GM12878 (cell line): ENCODE measurements around the gene PSAP. TPM values are rescaled to one million over a fixed set of nuclear protein-coding genes. Genes with fewer than 3 reads are reported as not detected.
A peak's percentile ranks its signal among the peaks of the same experiment; 100 is the strongest.

Experiments used
- BHLHE40 ChIP-seq, 2 experiments: fragments of 450-650 bp in 1 of 2; IDR thresholded peaks; 2 replicates each; pipeline ENCODE4 v1.6.1; 2011 to 2017; ENCODE audit warnings: low read depth in 2 of 2, borderline replicate concordance in 1 of 2, improper control_type of control experiment in 1 of 2, low read length in 1 of 2, mild to moderate bottlenecking in 1 of 2
- CEBPB ChIP-seq, 2 experiments: fragments of 150-350 bp in 1 of 2; IDR thresholded peaks; 2 replicates each; pipeline ENCODE4 v1.6.1; 2012 to 2014; ENCODE audit warnings: low read depth in 2 of 2, low read length in 2 of 2, borderline replicate concordance in 1 of 2, inconsistent platforms in 1 of 2
- JUNB ChIP-seq: IDR thresholded peaks from 2 replicates; pipeline ENCODE4 v1.6.1; 2016; ENCODE audit warnings: antibody characterized with exemption, mild to moderate bottlenecking
- NFXL1 ChIP-seq: fragments of 450-650 bp; IDR thresholded peaks from 2 replicates; pipeline ENCODE4 v1.6.1; 2017; ENCODE audit warnings: antibody characterized with exemption, mild to moderate bottlenecking, borderline replicate concordance
- RBBP5 ChIP-seq: fragments of 200-600 bp; sonication (generic); conservative IDR thresholded peaks from 2 replicates; pipeline ENCODE4 v1.6.1; 2016
- SMAD1 ChIP-seq: fragments of 450-650 bp; IDR thresholded peaks from 2 replicates; pipeline ENCODE4 v1.6.1; 2018; ENCODE audit warnings: mild to moderate bottlenecking, low read depth; ENCODE audit not compliant: partially characterized antibody
- TBL1XR1 ChIP-seq: IDR thresholded peaks from 2 replicates; pipeline ENCODE4 v1.6.1; 2012; ENCODE audit warnings: low read depth, low read length, improper control_type of control experiment
- ZNF217 ChIP-seq: fragments of 450-650 bp; IDR thresholded peaks from 2 replicates; pipeline ENCODE4 v1.6.1; 2017; ENCODE audit warnings: antibody characterized with exemption, mild to moderate bottlenecking
- polyA plus RNA-seq, 11 experiments: library from polyadenylated mRNA; depleted of rRNA in 4 of 11; unstranded in 6 of 11; stranded (reverse) in 5 of 11; fragments of >200 nt; fragmentation: Nextera tagmentation in 4 of 11; fragmentation: Illumina TruSeq in 1 of 11; extraction: Ambion mirVana in 4 of 11; extraction: Trizol in 1 of 11; gene quantifications; 1 replicate in 1 of 11; 2 replicates in 10 of 11; pipeline versions ENCODE4 v1.2.1 to v1.2.3, GENCODE V29; 2011 to 2016; ENCODE audit warnings: inconsistent platforms in 2 of 11, missing spikeins in 2 of 11, low read depth in 1 of 11
- total RNA-seq, 4 experiments: library from RNA; depleted of rRNA in 3 of 4; stranded (reverse); fragments of >200 nt in 3 of 4; fragmentation: Illumina TruSeq in 1 of 4; extraction: Trizol in 1 of 4; gene quantifications; 2 replicates each; pipeline versions ENCODE4 v1.2.1 to v1.2.3, GENCODE V29; 2013 to 2021
- TF ChIP-seq, protein P1 (sequence below): fragments of 150-350 bp; IDR thresholded peaks from 2 replicates; pipeline ENCODE4 v1.6.1; 2016; ENCODE audit warnings: low read depth, low read length
- TF ChIP-seq, protein P2 (sequence below): fragments of 450-650 bp; IDR thresholded peaks from 2 replicates; pipeline ENCODE4 v1.6.1; 2017; ENCODE audit warnings: mild to moderate bottlenecking, moderate library complexity
- TF ChIP-seq, protein P3 (sequence below): fragments of 450-650 bp; IDR thresholded peaks from 2 replicates; pipeline ENCODE4 v1.6.1; 2018; ENCODE audit warnings: mild to moderate bottlenecking, low read depth, moderate library complexity; ENCODE audit not compliant: partially characterized antibody
- TF ChIP-seq, protein P4 (sequence below): IDR thresholded peaks from 2 replicates; pipeline ENCODE4 v1.6.1; 2012; ENCODE audit warnings: mild to moderate bottlenecking, low read depth, low read length
- TF ChIP-seq, protein P5 (sequence below): IDR thresholded peaks from 2 replicates; pipeline ENCODE4 v1.6.1; 2011; ENCODE audit warnings: borderline replicate concordance, low read depth, mild to moderate bottlenecking, moderate library complexity, low read length; ENCODE audit not compliant: insufficient read depth, poor library complexity, severe bottlenecking

The PSAP gene
- total and polyA plus RNA-seq, 10 of the 15 experiments (the other 5 are each of a cell fraction or from before 2014, with no cell fraction given) = 178 to 336 (median 286) TPM

DNA sequence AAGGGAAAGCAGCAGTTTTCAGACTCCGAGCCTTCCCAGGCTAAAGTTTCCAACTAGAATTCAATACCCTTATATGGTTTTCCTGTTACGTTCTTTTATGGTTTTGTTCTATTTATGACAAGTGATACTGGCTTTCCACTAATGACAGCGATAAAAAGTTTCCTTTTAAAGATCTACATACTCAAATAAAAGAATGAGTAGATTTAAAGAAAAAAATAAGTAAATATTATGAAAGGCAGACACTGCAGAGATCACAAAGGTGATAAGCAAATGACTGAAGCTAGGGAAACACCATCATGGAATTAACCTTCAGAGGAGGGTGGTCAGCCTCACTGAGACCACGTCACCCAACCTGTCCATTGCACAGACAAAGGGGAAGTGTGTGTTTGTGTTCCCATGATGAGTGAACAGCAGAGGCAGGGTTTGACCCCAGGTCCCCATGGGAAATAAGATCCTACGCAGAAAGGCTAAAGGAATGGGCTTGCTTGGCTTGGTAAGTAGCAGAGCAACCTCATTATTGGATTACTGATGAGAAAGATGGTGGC, 81.7 kb downstream of the PSAP start (continued):
- TF ChIP-seq TBL1XR1 (no peak), JUNB (peak; percentile 37; the same call in 1 of the 2 replicates), RBBP5 (0 out of 2 replicates have a peak, but pooled peaks have one; percentile 79), BHLHE40 (IDR thresholded peaks at IDR 0.05; ENCODE audit: borderline replicate concordance in 1 of 2, low read depth in 2 of 2, low read length in 1 of 2) (peak; percentile 18 to 27; a peak in 1 of 4 replicates), SMAD1 (peak; percentile 85), NFXL1 (no peak), CEBPB (IDR thresholded peaks at IDR 0.05; ENCODE audit: borderline replicate concordance in 1 of 2, low read depth in 2 of 2, low read length in 2 of 2) (no peak), ZNF217 (no peak)
- TF ChIP-seq, protein P1, sequence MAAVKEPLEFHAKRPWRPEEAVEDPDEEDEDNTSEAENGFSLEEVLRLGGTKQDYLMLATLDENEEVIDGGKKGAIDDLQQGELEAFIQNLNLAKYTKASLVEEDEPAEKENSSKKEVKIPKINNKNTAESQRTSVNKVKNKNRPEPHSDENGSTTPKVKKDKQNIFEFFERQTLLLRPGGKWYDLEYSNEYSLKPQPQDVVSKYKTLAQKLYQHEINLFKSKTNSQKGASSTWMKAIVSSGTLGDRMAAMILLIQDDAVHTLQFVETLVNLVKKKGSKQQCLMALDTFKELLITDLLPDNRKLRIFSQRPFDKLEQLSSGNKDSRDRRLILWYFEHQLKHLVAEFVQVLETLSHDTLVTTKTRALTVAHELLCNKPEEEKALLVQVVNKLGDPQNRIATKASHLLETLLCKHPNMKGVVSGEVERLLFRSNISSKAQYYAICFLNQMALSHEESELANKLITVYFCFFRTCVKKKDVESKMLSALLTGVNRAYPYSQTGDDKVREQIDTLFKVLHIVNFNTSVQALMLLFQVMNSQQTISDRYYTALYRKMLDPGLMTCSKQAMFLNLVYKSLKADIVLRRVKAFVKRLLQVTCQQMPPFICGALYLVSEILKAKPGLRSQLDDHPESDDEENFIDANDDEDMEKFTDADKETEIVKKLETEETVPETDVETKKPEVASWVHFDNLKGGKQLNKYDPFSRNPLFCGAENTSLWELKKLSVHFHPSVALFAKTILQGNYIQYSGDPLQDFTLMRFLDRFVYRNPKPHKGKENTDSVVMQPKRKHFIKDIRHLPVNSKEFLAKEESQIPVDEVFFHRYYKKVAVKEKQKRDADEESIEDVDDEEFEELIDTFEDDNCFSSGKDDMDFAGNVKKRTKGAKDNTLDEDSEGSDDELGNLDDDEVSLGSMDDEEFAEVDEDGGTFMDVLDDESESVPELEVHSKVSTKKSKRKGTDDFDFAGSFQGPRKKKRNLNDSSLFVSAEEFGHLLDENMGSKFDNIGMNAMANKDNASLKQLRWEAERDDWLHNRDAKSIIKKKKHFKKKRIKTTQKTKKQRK = no peak
- TF ChIP-seq, protein P2, sequence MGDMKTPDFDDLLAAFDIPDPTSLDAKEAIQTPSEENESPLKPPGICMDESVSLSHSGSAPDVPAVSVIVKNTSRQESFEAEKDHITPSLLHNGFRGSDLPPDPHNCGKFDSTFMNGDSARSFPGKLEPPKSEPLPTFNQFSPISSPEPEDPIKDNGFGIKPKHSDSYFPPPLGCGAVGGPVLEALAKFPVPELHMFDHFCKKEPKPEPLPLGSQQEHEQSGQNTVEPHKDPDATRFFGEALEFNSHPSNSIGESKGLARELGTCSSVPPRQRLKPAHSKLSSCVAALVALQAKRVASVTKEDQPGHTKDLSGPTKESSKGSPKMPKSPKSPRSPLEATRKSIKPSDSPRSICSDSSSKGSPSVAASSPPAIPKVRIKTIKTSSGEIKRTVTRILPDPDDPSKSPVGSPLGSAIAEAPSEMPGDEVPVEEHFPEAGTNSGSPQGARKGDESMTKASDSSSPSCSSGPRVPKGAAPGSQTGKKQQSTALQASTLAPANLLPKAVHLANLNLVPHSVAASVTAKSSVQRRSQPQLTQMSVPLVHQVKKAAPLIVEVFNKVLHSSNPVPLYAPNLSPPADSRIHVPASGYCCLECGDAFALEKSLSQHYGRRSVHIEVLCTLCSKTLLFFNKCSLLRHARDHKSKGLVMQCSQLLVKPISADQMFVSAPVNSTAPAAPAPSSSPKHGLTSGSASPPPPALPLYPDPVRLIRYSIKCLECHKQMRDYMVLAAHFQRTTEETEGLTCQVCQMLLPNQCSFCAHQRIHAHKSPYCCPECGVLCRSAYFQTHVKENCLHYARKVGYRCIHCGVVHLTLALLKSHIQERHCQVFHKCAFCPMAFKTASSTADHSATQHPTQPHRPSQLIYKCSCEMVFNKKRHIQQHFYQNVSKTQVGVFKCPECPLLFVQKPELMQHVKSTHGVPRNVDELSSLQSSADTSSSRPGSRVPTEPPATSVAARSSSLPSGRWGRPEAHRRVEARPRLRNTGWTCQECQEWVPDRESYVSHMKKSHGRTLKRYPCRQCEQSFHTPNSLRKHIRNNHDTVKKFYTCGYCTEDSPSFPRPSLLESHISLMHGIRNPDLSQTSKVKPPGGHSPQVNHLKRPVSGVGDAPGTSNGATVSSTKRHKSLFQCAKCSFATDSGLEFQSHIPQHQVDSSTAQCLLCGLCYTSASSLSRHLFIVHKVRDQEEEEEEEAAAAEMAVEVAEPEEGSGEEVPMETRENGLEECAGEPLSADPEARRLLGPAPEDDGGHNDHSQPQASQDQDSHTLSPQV = peak; percentile 74; the same call in 1 of the 2 replicates
- TF ChIP-seq, protein P3, sequence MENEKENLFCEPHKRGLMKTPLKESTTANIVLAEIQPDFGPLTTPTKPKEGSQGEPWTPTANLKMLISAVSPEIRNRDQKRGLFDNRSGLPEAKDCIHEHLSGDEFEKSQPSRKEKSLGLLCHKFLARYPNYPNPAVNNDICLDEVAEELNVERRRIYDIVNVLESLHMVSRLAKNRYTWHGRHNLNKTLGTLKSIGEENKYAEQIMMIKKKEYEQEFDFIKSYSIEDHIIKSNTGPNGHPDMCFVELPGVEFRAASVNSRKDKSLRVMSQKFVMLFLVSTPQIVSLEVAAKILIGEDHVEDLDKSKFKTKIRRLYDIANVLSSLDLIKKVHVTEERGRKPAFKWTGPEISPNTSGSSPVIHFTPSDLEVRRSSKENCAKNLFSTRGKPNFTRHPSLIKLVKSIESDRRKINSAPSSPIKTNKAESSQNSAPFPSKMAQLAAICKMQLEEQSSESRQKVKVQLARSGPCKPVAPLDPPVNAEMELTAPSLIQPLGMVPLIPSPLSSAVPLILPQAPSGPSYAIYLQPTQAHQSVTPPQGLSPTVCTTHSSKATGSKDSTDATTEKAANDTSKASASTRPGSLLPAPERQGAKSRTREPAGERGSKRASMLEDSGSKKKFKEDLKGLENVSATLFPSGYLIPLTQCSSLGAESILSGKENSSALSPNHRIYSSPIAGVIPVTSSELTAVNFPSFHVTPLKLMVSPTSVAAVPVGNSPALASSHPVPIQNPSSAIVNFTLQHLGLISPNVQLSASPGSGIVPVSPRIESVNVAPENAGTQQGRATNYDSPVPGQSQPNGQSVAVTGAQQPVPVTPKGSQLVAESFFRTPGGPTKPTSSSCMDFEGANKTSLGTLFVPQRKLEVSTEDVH = peak; percentile 64
- TF ChIP-seq, protein P4, sequence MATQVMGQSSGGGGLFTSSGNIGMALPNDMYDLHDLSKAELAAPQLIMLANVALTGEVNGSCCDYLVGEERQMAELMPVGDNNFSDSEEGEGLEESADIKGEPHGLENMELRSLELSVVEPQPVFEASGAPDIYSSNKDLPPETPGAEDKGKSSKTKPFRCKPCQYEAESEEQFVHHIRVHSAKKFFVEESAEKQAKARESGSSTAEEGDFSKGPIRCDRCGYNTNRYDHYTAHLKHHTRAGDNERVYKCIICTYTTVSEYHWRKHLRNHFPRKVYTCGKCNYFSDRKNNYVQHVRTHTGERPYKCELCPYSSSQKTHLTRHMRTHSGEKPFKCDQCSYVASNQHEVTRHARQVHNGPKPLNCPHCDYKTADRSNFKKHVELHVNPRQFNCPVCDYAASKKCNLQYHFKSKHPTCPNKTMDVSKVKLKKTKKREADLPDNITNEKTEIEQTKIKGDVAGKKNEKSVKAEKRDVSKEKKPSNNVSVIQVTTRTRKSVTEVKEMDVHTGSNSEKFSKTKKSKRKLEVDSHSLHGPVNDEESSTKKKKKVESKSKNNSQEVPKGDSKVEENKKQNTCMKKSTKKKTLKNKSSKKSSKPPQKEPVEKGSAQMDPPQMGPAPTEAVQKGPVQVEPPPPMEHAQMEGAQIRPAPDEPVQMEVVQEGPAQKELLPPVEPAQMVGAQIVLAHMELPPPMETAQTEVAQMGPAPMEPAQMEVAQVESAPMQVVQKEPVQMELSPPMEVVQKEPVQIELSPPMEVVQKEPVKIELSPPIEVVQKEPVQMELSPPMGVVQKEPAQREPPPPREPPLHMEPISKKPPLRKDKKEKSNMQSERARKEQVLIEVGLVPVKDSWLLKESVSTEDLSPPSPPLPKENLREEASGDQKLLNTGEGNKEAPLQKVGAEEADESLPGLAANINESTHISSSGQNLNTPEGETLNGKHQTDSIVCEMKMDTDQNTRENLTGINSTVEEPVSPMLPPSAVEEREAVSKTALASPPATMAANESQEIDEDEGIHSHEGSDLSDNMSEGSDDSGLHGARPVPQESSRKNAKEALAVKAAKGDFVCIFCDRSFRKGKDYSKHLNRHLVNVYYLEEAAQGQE = no peak
- TF ChIP-seq, protein P5, sequence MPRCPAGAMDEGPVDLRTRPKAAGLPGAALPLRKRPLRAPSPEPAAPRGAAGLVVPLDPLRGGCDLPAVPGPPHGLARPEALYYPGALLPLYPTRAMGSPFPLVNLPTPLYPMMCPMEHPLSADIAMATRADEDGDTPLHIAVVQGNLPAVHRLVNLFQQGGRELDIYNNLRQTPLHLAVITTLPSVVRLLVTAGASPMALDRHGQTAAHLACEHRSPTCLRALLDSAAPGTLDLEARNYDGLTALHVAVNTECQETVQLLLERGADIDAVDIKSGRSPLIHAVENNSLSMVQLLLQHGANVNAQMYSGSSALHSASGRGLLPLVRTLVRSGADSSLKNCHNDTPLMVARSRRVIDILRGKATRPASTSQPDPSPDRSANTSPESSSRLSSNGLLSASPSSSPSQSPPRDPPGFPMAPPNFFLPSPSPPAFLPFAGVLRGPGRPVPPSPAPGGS = no peak
